HG03342 (cell line): Measurements from ENCODE around the gene NSMCE4A.
"Not testable (repeated sequence)": the region's sequence is repeated elsewhere in the genome, so short reads cannot be mapped to it uniquely, and the experiment has no call there.

Experiments
- ATAC-seq: cut with Tn5 transposase; IDR thresholded peaks from one replicate; pipeline ENCODE4 v1.9.1; 2021; ENCODE audit warnings: mild to moderate bottlenecking, moderate library complexity; ENCODE audit not compliant: unreplicated experiment

Gene NSMCE4A

DNA sequence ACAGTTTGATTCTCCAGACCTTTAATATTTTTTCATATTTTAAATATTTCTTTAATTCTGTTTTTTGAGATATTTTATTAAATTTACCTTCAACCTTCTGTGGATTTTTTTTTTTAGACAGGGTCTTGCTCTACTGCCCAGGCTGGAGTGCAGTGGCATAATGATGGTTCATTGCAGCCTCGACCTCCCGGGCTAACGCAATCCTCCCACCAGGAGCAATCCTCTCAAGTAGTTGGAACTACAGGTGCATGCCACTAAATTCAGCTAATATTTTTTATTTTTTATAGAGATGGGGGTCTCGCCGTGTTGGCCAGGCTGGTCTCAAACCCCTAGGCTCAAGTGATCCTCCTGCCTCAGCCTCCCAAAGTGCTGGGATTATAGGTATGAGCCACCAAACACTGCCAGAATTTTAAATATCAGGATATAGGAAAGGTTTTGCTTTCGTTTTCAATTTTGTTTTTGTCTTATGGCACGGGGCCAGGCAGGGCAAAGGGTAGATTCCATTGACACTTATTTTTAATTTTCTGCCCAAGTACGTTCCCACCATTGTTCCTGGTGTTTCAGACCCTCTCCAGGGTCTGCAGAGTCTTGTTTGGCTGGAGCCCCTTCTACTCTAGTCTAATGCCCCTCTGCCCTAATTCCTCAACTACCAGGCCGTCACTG lies 15.1 kb upstream of the NSMCE4A start:
- no peak for ATAC-seq

DNA sequence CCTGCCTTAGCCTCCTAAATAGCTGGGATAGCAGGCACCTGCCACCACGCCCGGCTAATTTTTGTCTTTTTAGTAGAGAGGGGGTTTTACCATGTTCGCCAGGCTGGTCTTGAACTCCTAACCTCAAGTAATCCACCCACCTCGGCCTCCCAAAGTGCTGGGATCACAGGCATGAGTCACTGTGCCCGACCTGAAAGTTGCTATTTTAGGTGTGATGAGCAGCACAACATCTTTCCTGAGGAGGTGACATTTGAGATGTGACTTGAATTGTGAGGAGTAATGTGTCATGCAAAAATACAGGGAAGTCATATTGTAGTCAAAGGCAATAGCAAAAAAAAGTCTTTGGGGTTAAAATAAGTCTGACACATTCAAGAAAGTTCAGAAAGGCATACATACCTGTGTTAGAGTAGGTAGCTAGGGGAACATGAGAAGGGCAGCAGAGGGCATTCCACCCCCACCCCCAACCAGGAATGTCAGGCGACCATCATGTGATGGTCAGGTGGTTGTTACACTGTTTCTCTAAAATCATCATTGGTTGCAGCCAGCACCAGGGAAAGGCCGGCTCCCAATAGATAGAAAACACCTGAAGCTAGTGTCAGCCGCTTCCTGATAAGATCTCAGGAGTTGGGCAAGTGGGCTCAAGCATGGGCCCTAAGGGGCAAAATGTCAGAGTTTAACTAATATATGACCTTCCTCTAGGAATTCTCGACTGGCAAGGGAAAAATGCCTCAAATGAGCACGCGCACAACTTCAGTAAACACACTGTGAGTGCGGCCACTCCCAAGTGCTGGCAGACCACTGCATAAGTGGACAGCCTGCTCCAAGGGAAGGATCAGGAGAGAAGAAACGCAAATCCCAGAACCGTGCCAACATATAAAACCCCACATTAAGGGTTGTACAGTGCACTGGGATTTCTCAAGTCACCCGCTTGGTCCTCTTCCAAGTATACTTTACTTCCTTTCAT lies 13.6 kb upstream of the NSMCE4A start, which contains the start of gene TACC2:
Gene TACC2 (plus strand): TSS at position 803 of the 964 bp plus-strand sequence. CDS start 32,819 bp downstream, outside the sequence.
- ATAC-seq: no peak

DNA sequence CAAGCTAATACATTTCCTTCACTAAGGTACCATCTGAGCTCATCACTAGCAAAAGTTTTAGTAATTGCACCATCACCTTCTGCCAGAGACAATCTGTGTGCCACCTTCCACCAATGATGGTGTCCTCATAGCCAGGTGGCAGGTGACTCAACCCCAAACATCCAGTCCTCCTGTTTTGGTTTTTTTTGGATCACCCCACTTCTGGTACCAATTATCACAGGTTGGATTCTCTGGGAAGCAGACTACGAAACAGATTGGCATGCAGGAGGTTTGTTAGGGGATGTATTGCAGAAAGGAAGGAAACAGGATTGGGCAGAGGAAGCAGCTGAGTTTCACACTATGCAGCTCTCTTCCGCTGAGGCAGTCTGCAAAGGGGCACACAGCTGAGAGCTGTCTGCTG lies 9.4 kb upstream of the NSMCE4A start:
- no peak for ATAC-seq

DNA sequence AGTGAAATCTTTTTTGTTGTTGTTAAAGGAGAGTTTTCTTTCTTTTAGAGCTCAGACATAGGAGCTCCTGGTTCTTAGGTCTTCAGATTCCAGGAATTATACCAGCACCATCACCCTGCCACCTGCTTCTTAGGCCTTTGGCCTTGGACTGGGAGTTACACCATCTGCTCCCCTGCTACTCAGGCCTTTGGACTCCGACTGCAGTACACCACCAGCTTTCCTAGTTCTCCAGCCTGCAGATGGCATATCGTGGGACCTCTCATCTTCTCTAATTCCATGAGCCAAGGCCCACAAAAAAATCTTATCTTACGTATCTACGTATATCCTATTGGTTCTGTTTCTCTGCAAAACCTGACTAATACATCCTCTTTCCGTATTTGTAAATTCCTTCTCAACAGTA lies 8.8 kb upstream of the NSMCE4A start:
- no peak for ATAC-seq

DNA sequence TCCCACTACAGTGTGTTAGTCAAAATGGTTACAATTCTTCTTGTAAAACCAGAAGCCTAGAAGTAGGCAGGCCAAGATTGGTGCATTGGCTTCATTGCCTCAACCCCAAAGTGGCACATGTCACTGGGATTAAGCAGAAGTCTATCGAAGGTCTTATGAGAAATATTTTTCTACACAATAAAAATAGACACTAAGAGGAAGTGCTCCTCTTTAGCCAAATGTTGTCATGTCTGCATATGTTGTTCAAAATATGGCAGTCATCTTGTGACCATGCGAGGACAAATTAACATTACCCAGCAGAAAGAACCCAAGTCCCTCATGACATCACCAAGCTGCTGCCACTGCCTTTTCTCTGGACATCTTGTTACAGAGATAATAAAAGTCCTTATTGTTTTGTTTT lies 6.3 kb upstream of the NSMCE4A start:
- ATAC-seq: no peak

DNA sequence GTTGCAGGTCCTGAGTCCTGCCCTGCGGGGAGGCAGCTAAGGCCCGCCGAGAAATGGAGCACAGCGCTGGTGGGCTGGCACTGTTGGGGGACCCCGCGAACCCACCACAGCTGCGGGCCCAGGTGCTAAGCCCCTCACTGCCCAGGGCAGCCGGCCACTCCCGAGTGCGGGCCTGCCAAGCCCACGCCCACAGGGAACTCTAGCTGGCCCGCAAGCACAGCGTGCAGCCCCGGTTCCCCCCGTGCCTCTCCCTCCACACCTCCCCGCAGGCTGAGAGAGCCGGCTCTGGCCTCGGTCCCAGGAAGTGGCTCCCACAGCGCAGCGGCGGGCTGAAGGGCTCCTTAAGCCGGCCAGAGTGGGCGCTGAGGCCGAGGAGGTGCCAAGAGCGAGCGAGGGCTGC lies 3.5 kb upstream of the NSMCE4A start:
- no peak for ATAC-seq

DNA sequence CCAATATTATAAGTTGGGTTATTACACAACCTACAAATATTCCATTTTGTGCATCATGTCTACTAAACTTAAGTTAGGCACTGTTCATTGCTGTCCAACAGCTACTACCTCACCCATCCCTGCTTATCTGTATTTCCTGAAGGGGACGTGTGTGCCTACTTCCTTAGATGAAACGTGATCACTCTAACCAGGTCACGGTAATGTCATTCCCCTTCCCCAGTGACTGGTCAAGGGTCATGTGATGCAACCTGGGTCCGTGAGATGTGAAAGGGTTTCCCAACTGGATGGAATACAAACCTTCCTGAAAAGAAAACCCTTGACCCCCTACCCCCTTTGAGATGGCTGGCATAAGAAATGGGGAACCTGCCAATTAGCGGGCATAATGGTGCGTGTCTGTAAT lies 1.6 kb upstream of the NSMCE4A start:
- ATAC-seq: no peak

DNA sequence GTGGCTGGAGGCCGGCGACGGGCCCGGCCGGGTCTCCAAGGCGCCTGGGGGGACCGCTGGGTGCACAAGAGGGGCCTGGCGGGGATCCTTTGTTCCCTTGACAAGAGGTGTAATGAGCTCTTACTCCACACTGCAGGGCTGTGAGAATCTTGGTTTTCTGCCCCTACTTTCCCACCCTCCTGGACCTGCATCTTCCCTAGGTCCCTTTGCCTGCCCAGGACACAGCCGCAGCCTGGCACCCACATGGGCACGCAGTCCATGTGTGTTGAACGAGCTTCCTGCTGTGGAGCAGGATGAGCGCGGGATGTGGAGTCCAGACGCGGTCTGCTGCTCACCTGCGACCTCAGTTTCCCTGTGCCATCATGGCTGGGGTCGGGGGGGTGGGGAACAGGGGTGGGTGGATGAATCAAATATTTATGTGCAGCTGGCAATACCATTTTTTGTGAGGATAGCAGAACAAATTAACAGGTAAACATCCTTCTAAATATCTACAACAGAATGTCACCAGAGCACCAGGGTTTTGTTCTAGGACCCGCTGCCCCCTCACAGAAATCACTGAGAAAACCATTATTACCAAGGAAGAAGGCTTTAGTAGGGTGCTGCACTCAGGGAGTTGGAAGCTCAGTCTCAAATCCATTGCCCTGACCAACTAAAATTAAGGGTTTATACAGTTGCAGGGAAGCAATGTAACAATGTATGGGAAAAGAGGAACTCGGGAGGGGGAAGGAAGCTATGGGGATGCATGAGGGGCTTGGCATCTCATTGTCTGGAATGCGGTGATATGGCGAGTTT lies 474 bp upstream of the NSMCE4A start:
- peak; percentile 8 for ATAC-seq

DNA sequence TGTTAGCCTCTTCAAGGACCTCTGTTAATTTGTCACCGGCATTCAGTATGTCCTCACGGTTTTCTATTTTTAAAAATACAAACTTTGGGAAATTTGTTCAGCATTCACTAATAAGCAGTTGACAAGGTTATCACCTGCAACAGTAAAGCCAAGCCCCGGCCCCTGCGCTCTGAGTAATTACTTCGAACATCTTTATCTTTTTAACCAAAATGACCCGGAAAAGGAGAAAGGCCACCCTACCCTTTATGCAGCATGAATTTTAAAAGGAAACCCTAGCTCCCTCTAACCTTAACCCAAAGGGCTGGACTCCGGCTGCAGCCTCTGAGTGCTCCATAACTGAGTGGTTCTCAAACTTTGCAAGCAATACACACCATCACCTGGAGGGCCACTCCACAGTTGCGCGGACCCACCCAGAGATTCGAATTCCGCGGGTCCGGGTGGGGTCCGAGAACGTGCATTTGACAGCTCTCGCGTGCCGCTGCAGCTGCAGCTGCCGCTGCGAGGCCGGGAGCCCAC lies 940 bp downstream of the NSMCE4A start:
- peak; percentile 35 for ATAC-seq

DNA sequence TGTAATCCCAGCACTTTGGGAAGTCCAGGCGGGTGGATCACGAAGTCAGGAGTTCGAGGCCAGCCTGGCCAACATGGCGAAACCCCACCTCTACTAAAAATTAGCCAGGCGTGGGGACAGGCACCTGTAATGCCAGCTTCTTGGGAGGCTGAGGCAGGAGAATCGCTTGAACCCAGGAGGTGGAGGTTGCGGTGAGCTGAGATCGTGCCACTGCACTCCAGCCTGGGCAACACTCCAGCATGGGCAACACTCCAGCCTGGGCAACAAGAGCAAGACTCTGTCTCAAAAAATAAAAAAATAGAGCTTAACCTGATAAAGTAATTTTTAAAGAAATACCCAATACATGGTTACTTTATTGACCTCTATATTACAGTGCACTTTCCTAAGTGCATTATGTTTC lies 5.9 kb downstream of the NSMCE4A start:
- ATAC-seq: not testable (repeated sequence)

DNA sequence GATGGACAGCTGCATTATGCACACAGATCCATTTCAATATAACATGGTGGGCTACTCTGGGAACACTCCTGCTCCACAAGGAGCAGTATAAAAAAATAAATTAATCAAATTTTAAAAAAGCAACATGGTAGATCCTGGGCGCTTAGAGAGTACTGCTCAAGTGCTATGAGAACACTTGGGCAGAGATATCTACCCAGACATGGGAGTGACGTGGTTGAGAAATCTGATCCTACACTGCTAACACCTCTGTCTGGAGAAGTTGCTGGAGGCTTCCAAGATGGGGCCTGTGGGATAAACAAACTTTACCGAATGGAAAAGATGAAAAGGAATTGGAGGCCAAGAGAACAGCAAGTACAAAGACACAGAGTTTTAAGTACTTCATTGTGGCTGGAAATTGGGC lies 9.0 kb downstream of the NSMCE4A start:
- ATAC-seq: no peak

DNA sequence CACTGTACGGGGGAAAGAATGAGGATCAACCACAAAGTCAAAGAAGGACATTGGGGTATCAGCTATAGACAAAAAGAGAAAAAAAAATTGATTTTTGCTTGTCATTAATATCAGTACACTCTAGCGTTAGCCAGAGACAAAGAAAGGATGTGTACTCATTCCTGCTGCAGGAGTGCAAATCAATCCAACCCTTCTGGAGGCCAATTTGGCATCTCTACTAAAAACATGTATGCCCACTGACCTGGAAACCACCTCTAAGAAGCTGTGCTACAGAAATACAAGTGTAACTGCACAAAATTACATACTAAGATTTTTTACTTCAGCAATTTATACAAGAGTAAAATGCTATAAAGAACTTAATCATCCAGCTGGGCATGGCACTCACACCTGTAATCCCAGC lies 13.6 kb downstream of the NSMCE4A start:
- no peak for ATAC-seq

DNA sequence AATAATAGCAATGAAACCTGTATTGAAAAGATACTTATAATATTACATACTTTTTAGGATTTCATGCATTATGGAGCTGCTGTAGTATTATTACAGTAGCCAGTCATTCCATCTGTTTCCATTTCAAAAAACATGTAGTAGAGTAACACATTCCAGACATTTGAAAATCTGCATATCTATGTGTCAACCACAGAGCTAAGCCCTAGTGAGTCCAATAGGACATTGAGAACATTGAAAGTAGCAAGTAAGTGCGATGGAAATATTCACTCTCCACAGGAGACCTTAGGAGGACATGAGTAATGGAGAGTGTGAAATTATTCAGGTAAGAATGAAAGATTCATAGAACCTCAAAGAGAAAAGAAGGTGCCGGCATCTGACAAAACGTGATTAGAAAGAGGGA lies 15.3 kb downstream of the NSMCE4A start:
- no peak for ATAC-seq

DNA sequence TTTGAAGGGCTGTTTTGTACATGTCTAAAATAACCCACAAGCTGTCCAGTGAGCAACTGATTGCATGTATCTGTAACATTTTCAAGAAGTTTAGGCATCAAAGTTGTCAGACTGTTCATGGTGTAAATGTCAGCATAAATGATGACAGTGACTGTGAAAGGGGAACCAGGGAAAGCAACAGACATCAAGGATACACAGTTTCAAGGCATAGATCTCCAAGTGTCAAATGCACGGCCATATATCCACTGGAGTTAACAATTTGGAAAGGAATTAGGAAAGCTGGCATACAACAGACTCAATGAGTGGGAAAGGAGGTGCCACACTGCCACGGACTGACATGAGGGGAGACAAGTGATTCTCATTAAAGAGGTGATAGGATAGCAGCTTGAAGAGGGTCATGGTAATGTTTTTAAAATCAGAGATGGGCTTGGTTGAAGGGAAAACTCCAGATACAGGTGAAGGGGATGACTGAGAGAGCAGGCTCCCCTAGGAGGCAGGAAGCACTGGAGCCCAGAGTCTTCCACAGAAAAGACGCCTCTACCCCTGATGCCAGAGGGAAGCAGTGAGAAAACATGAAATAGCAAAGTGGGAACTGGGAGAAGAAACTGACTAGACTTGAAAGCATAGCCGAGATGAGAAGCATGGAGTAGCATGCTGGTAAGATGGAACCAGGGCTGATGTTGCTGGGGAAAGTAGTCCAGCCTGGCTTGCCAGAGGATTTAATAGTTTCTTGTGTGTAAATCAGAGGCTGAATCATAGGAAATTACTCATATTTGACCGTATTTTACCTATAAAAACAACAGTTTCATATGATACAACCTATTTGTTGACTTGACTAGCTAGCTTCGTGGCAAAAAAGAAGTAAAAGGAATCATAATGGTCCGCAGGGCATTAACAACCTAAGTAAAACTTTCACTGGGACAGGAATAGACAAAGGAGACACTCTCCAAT lies 18.6 kb downstream of the NSMCE4A start:
- no peak for ATAC-seq

DNA sequence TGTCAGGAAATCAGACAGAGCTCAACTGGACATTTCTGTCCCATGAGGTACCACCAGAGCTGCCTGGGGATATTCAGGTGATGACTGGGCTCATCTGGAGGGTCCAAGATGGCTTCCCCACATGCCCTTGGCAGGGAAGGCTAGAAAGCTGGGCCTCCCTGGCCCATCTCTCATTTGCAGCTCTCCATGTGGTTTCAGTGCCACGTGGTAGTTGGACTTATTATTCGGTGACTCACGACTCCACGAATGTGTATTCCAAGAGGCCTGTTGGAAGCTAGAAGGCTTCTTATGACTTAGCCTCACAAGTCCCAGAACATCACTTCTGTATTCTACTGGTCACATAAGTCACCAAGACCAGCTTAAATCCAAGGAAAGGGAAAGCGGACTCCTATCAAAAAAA lies 22.8 kb downstream of the NSMCE4A start:
- no peak for ATAC-seq

DNA sequence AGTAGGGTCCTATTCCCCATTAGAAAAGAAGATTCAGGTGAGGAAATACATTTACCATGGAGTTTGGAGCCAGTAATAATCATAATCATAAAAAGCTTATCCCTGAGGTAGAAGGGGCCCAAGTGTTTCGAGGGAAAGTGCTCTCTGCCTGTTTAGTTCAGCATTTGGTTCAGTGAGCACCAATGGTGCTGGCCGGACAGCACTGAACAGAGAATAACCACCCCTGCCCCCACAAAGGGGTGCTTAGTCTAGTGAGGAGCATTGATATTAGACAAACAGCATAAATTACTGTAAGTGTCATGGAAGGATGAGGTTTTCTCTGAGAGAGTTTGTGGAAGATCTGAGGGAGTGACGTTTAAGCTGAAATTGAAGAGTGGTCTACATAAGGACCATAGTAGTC lies 25.6 kb downstream of the NSMCE4A start:
- no peak for ATAC-seq

DNA sequence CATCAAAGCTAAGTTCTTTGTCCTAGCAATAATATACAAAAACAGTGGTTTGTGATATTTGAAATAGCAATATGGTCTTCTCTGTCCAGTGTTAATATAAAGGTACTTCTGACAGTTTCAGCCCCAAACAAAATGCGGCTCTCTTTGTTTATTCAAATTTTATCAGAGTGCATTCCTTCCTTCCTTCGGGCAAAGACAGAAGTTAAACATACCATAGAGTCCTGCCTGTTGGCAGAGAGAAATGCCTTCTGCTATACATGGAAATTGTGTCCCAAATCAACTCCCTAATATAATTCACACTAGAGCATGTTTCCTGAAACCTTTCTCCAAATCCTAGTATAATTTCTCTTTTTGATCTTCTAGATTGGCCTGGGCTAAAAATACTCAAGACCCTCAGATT lies 26.0 kb downstream of the NSMCE4A start:
- no peak for ATAC-seq

DNA sequence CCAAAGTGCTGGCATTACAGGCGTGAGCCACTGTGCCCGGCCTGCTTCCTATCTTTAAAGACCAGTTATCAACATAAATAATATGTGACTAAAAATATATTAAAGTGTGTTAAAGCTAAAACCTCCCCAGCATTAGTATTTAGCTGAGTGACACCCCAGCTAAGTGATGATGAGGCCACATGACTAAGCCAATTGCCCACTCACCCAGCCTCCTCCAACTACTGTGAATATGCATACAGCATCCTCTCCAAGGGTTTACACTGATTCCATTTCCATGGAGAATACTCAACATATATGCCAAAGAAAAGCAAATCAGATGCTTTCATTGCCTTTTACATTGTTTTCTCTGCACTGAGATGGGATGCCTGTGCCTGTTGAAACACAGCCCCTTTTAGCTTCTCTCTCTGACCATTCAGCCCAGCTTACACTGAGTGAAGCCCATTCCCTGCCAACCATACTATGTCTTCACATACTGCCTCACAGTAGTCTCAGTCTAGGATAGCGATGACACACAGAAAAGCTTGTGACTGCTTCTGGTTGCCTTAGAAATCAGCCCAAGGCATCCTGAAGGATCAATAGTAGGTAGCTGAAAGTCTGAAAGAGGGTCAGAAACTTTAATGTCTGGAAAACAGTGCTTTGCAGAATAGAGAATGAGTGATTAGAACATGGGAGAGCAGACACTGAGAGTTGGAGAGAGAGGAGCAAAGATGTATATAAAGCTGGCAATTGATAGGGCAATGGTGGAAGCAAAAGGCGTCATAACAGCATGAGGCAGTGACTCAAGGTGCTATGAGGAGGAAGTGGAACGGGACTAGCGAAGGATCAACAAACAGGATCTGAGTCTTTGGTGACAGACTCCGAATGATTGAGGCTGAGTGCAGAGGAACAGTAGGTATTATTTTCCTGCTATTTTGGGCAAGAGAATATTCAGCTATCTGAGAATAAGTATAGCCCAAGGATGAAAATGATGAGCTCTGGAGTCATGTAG lies 27.4 kb downstream of the NSMCE4A start:
- no peak for ATAC-seq
